Panc1 (cell line): Measurements from ENCODE around the gene DDAH2. TPM values are rescaled to one million over a fixed set of nuclear protein-coding genes. Genes with fewer than 3 reads are reported as not detected.

ENCODE experiments used
- ATAC-seq: fragments of 200-7000 bp; cut with Tn5 transposase; 2 replicates; pipeline ENCODE4 v1.9.1; 2020; ENCODE audit warnings: mild to moderate bottlenecking, moderate library complexity
- BruUV-seq: library from RNA; stranded (reverse); fragments of 400-500 nt; replicated peaks from 2 replicates; lab custom pipeline; 2021; lab: Mats Ljungman, UMichigan
- CTCF ChIA-PET: fragments of 300-600 bp; sonication (Branson Sonifier 250); formaldehyde crosslinking; loops from one replicate; lab custom pipeline; 2022; ENCODE audit warnings: antibody characterized with exemption; lab: Charles Lee
- POLR2A ChIA-PET: fragments of 300-600 bp; sonication (Branson Sonifier 250); formaldehyde crosslinking; loops from one replicate; lab custom pipeline; 2022; ENCODE audit warnings: antibody characterized with exemption; lab: Charles Lee
- DNase-seq: peaks from one replicate; pipeline ENCODE4 v3.0.0-alpha.2; 2010; ENCODE audit warnings: low read depth, low spot score
- H3K27ac ChIP-seq: 2 replicates; pipeline ENCODE4 v1.5.1; 2011; ENCODE audit warnings: mild to moderate bottlenecking, low read length, inconsistent platforms
- H3K27me3 ChIP-seq: fragments of 200-500 bp; sonication (Bioruptor generic); 2 replicates; pipeline ENCODE4 v1.6.0; 2014; ENCODE audit warnings: low read length, inconsistent platforms; ENCODE audit not compliant: control insufficient read depth, insufficient read depth
- H3K36me3 ChIP-seq: fragments of 200-500 bp; sonication (Bioruptor generic); 2 replicates; pipeline ENCODE4 v1.5.1; 2014; ENCODE audit warnings: inconsistent platforms, mild to moderate bottlenecking, low read length, moderate library complexity; ENCODE audit not compliant: control insufficient read depth, insufficient read depth
- H3K4me1 ChIP-seq: 2 replicates; pipeline ENCODE4 v1.5.1; 2011; ENCODE audit warnings: inconsistent platforms, mild to moderate bottlenecking, low read length, moderate library complexity; ENCODE audit not compliant: control insufficient read depth, insufficient read depth
- H3K4me3 ChIP-seq, 2 experiments: 2 replicates each; pipeline ENCODE4 v1.5.1; 2011 to 2012; ENCODE audit warnings: low read depth in 2 of 2, low read length in 2 of 2, mild to moderate bottlenecking in 2 of 2, inconsistent platforms in 1 of 2, moderate library complexity in 1 of 2
- H3K9me3 ChIP-seq: fragments of 200-500 bp; sonication (Bioruptor generic); 2 replicates; pipeline ENCODE4 v1.5.1; 2014; ENCODE audit warnings: low read depth, mild to moderate bottlenecking, inconsistent platforms, low read length, moderate library complexity; ENCODE audit not compliant: control insufficient read depth, insufficient read depth
- CTCF ChIP-seq: fragments of 450-650 bp; IDR thresholded peaks from 2 replicates; pipeline ENCODE4 v1.5.1; 2017; ENCODE audit warnings: mild to moderate bottlenecking
- POLR2AphosphoS5 ChIP-seq: IDR thresholded peaks from 2 replicates; pipeline ENCODE4 v1.6.1; 2012; ENCODE audit warnings: mild to moderate bottlenecking, low read depth, low read length, moderate library complexity
- REST ChIP-seq, 2 experiments: IDR thresholded peaks; 2 replicates each; pipeline ENCODE4 v1.6.1; 2011 to 2012; ENCODE audit warnings: low read depth in 2 of 2, control low read depth in 1 of 2, low read length in 1 of 2, mild to moderate bottlenecking in 1 of 2, moderate library complexity in 1 of 2; ENCODE audit not compliant: insufficient read depth in 1 of 2
- SIN3A ChIP-seq: IDR thresholded peaks from 2 replicates; pipeline ENCODE4 v1.6.1; 2012; ENCODE audit warnings: low read depth, mild to moderate bottlenecking, low read length, moderate library complexity, borderline replicate concordance; ENCODE audit not compliant: insufficient read depth
- TCF7L2 ChIP-seq: IDR thresholded peaks from 2 replicates; pipeline ENCODE4 v1.6.1; 2011; ENCODE audit warnings: mild to moderate bottlenecking, low read depth, low read length, inconsistent platforms
- in situ Hi-C: cut with HindIII; loops from 2 replicates; pipeline ENCODE4 v1.10.0; 2016; ENCODE audit warnings: low sequenced_read_pairs, low pct_unique_long_range_greater_than_20kb
- intact Hi-C: fragments of 100-400 bp; cut with micrococcal nuclease; formaldehyde crosslinking; loops from one replicate; pipeline ENCODE4 v1.10.0; 2022; ENCODE audit not compliant: unreplicated experiment
- total RNA-seq: library from RNA; stranded (reverse); gene quantifications from one replicate; pipeline ENCODE4 v1.2.1, GENCODE V29; 2021; ENCODE audit not compliant: unreplicated experiment

DDAH2 gene
- total RNA-seq, 1 experiment from 2014 or later, result 104 TPM

GRCh38 chr6:31721351-31722020 is 7.6 kb downstream of the DDAH2 start, which contains the start of gene LY6G6C:
Gene LY6G6C (minus strand): TSS chr6:31721746. CDS start chr6:31721679, 67 bp downstream.
- ATAC-seq, result no peak
- Histone ChIP-seq H3K27ac (no peak within 1 kb of the TSS), H3K4me3 (no peak within 1 kb of the TSS), H3K4me1 (no peaks in the 10 kb centered on the region), H3K9me3 (no peaks in the 10 kb centered on the region), H3K36me3 (no peaks in the 10 kb centered on the region; the same call in 1 of the 2 replicates), H3K27me3 (no peaks in the 10 kb centered on the region)
- DNase-seq, result no peak
- CTCF ChIA-PET, result no interaction called here
- intact Hi-C loops (no loop called here), in situ Hi-C loops (no loop called here)
- TF ChIP-seq POLR2AphosphoS5, result no peak
- TF ChIP-seq TCF7L2, result no peak
- no peak for TF ChIP-seq SIN3A
- no peak for TF ChIP-seq CTCF
- TF ChIP-seq REST (IDR thresholded peaks at IDR 0.05; ENCODE audit: insufficient read depth in 1 of 2, low read depth in 2 of 2, low read length in 1 of 2), result no peak
- POLR2A ChIA-PET, result no interaction called here
- no TSS peak for BruUV-seq

- intact Hi-C loops, result no loop called here
- DNase-seq (no peak), ATAC-seq (no peak)
- ChIA-PET CTCF (no interaction called here), POLR2A (interaction anchor here (0.6 kb wide), 1 partner anchor 107 kb away, joined by 3 read pairs; the partner anchor contains the start of gene HSPA1B)
- TF ChIP-seq CTCF, result no peak
- TF ChIP-seq POLR2AphosphoS5, result no peak
- no peak for TF ChIP-seq TCF7L2
- no peak for TF ChIP-seq REST (IDR thresholded peaks at IDR 0.05; ENCODE audit: insufficient read depth in 1 of 2, low read depth in 2 of 2, low read length in 1 of 2)
- TF ChIP-seq SIN3A, result no peak
- Histone ChIP-seq H3K27ac (no peak overlapping the region), H3K27me3 (no peaks in the 10 kb centered on the region), H3K4me3 (no peak overlapping the region), H3K9me3 (no peaks in the 10 kb centered on the region), H3K36me3 (no peaks in the 10 kb centered on the region), H3K4me1 (no peaks in the 10 kb centered on the region)
- in situ Hi-C loops, result no loop called here
- no TSS peak for BruUV-seq
Observed at GRCh38 chr6:31720196-31720770, 8.8 kb downstream of the DDAH2 start.
